ENCODE data around the gene ROBO2. TPM values are rescaled to one million over a fixed set of nuclear protein-coding genes. Genes with fewer than 3 reads are reported as not detected.
"Not testable (repeated sequence)": the region's sequence is repeated elsewhere in the genome, so short reads cannot be mapped to it uniquely, and the experiment has no call there.

The ROBO2 gene
- total RNA-seq, 2 donors from 2014 or later = 9.8 to 9.9 TPM

DNA sequence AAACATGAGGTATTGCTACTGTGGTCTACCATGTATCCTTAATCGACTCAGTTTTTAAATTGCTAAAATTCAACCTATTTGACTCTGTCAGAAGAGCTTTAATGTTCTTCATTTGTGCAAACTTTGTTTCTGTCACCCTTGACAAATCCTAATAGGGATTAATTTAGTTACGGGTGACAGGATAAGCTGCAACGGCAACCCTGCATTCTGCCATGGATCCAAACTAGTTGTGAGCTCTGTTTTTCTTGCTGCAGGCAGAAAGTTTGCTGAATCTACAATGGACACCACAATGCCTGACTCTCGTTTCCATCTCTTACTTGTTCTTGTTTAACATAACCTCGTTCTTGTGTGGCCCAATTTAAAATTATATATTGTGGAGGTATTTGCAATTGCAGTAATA lies 352.3 kb downstream of the ROBO2 start:
- ATAC-seq (ENCODE audit: insufficient number of reproducible peaks, low FRiP score, low read depth) (no peak), DNase-seq (ENCODE audit: low spot score) (no peak)
- Histone ChIP-seq H3K4me3 (no peak overlapping the region), H3K36me3 (no peaks in the 10 kb centered on the region), H3K9me3 (no peaks in the 10 kb centered on the region), H3K4me1 (ENCODE audit: control insufficient read depth in 1 of 2, low read depth in 2 of 2) (no peaks in the 10 kb centered on the region), H3K27ac (no peak overlapping the region), H3K27me3 (replicated peaks; ENCODE audit: insufficient read depth) (no peaks in the 10 kb centered on the region)
- TF ChIP-seq, protein P1, sequence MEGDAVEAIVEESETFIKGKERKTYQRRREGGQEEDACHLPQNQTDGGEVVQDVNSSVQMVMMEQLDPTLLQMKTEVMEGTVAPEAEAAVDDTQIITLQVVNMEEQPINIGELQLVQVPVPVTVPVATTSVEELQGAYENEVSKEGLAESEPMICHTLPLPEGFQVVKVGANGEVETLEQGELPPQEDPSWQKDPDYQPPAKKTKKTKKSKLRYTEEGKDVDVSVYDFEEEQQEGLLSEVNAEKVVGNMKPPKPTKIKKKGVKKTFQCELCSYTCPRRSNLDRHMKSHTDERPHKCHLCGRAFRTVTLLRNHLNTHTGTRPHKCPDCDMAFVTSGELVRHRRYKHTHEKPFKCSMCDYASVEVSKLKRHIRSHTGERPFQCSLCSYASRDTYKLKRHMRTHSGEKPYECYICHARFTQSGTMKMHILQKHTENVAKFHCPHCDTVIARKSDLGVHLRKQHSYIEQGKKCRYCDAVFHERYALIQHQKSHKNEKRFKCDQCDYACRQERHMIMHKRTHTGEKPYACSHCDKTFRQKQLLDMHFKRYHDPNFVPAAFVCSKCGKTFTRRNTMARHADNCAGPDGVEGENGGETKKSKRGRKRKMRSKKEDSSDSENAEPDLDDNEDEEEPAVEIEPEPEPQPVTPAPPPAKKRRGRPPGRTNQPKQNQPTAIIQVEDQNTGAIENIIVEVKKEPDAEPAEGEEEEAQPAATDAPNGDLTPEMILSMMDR (IDR thresholded peaks at IDR 0.05) = no peak

DNA sequence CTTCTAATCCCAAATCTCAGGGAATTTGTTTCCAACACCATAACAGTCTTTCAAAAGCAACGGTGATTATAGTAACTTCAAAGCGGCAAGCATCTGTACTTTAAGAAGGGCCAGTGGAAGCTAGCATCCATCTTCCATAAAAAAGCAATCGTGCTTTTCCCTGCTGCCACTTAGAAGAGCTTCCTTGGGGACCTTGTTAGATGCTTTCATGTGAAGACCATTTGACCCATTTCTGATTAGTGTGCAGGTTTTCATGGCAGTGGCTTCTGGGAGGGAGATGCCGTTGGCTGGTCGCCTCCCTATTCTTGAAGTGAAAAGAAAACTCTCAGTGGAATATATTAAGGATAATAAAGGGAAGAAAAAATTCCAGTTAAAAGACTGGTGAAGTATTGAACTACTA lies 354.1 kb downstream of the ROBO2 start:
- no peaks in the 10 kb centered on the region for H3K36me3 ChIP-seq
- no peak for DNase-seq (ENCODE audit: low spot score)

DNA sequence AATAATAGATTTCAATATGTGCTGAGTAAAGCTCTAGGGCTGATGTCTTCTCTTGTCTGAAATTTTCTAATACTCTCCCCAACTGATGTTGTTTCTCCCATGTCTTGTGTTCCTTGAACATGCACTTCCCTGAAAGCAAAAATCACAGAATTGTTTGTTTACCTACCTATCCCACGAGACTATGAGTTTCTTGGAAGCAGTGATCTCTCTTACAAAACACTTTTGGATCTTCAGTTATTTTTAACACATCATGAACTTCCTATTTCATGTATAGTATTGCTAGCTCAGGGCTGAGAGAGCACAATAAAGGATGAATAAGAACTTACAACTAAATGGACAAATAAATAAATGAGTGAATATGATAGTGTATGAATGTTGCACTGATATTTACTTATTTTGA lies 365.0 kb downstream of the ROBO2 start:
- TF ChIP-seq, protein P1 (IDR thresholded peaks at IDR 0.05) = no peak
- Histone ChIP-seq H3K27me3 (replicated peaks; ENCODE audit: insufficient read depth) (no peaks in the 10 kb centered on the region), H3K27ac (no peak overlapping the region), H3K36me3 (no peaks in the 10 kb centered on the region), H3K4me1 (ENCODE audit: control insufficient read depth in 1 of 2, low read depth in 2 of 2) (no peaks in the 10 kb centered on the region), H3K4me3 (no peak overlapping the region), H3K9me3 (no peaks in the 10 kb centered on the region)
- no peak for ATAC-seq (ENCODE audit: insufficient number of reproducible peaks, low FRiP score, low read depth)
- no peak for DNase-seq (ENCODE audit: low spot score)

More for the DNA sequence above, 354.1 kb downstream of the ROBO2 start:
- ATAC-seq (ENCODE audit: insufficient number of reproducible peaks, low FRiP score, low read depth) = no peak
- TF ChIP-seq, protein P1 (IDR thresholded peaks at IDR 0.05) = no peak
- Histone ChIP-seq H3K27me3 (replicated peaks; ENCODE audit: insufficient read depth) (no peaks in the 10 kb centered on the region), H3K4me1 (ENCODE audit: control insufficient read depth in 1 of 2, low read depth in 2 of 2) (no peaks in the 10 kb centered on the region), H3K9me3 (no peaks in the 10 kb centered on the region), H3K4me3 (no peak overlapping the region), H3K27ac (no peak overlapping the region)

DNA sequence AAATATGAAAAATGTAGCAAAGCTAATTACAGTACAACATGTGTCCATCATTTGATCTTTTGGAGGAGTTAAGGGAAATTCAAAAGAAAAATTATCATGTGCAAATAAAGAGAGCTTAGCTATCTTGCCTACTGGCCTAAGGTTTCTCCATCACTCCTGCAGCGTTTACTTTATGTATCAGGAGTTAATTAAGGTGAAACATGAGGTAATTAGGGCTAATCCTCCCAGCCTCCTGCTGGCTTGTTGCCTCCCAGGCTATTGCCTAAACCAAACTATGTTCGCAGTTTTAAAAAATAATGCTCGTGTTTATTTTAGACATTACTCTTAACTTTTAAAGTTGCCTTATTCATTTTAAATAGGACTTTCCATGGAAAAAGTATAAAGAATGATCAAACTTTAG lies 367.5 kb downstream of the ROBO2 start:
- TF ChIP-seq, protein P1 (IDR thresholded peaks at IDR 0.05) = no peak
- no peaks in the 10 kb centered on the region for H3K36me3 ChIP-seq
- no peaks in the 10 kb centered on the region for H3K27me3 ChIP-seq (replicated peaks; ENCODE audit: insufficient read depth)
- H3K27ac ChIP-seq = no peak overlapping the region
- ATAC-seq (ENCODE audit: insufficient number of reproducible peaks, low FRiP score, low read depth) = no peak
- H3K4me1 ChIP-seq (ENCODE audit: control insufficient read depth in 1 of 2, low read depth in 2 of 2) = no peaks in the 10 kb centered on the region
- no peaks in the 10 kb centered on the region for H3K9me3 ChIP-seq
- DNase-seq (ENCODE audit: low spot score) = no peak
- H3K4me3 ChIP-seq = no peak overlapping the region

DNA sequence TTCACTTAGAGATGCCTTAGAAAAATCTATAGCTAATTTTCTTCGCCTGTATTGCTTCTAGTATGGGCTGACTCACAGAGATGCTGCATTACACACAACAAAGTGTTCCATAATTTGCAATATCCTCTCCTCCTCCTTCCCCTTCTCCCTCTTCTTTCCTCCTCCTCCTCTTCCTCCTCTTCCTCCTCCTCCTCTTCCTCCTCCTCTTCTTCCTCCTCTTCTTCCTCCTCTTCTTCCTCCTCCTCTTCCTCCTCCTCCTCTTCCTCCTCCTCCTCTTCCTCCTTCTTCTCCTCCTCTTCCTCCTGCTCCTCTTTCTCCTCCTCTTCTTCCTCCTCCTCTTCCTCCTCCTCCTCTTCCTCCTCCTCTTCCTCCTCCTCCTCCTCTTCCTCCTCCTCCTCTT lies 370.4 kb downstream of the ROBO2 start:
- not testable (repeated sequence) for DNase-seq (ENCODE audit: low spot score); H3K27ac ChIP-seq

DNA sequence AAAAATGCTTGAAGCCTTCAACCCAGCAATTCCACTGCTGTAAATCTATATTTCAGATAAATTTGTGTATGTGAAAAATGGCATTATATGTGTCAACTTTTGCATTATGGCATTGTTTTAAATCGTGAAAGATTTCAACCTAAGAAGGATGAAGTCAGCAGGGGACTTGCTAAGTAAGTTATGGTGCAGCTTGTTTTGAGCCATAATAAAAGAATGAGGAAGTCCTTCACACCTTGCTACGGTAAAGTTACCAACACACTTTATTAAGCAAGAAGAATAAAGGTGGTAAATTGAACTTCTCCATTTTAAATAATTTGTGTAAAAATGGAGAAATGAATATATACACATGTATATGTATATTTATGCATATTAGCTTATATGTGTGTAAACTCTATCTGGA lies 371.4 kb downstream of the ROBO2 start:
- H3K4me3 ChIP-seq = no peak overlapping the region
- ATAC-seq (ENCODE audit: insufficient number of reproducible peaks, low FRiP score, low read depth) (no peak), DNase-seq (ENCODE audit: low spot score) (no peak)
- H3K36me3 ChIP-seq = no peaks in the 10 kb centered on the region
- H3K9me3 ChIP-seq = no peaks in the 10 kb centered on the region
- TF ChIP-seq, protein P1 (IDR thresholded peaks at IDR 0.05) = no peak
- H3K27me3 ChIP-seq (replicated peaks; ENCODE audit: insufficient read depth) = no peaks in the 10 kb centered on the region
- no peak overlapping the region for H3K27ac ChIP-seq
- no peaks in the 10 kb centered on the region for H3K4me1 ChIP-seq (ENCODE audit: control insufficient read depth in 1 of 2, low read depth in 2 of 2)

More for the DNA sequence above, 370.4 kb downstream of the ROBO2 start:
- not testable (repeated sequence) for ATAC-seq (ENCODE audit: insufficient number of reproducible peaks, low FRiP score, low read depth); H3K36me3 ChIP-seq; H3K4me1 ChIP-seq (ENCODE audit: control insufficient read depth in 1 of 2, low read depth in 2 of 2); H3K9me3 ChIP-seq; H3K4me3 ChIP-seq; H3K27me3 ChIP-seq (replicated peaks; ENCODE audit: insufficient read depth)
